Measurements from ENCODE around the gene SFXN5. TPM values are rescaled to one million over a fixed set of nuclear protein-coding genes. Genes with fewer than 3 reads are reported as not detected.

Gene SFXN5
- total and polyA plus RNA-seq, 2 of the 8 experiments (the other 6 are each of a cell fraction or from before 2014, with no cell fraction given) = 29.3 to 33.1 TPM

GRCh38 chr2:73033142-73033765 lies 38.3 kb downstream of the SFXN5 start:
- FAIRE-seq (no peak), DNase-seq (ENCODE audit: low read depth in 1 of 2, low spot score in 2 of 2) (no peak)
- Histone ChIP-seq H3K23ac (ENCODE audit: insufficient read length) (no peak overlapping the region), H4K8ac (ENCODE audit: extremely low read depth, insufficient read depth, low read length) (no peak overlapping the region), H3K27me3 (replicated peaks in 1 of 4; ENCODE audit: control insufficient read depth in 3 of 4, extremely low read depth in 1 of 4, insufficient read depth in 3 of 4, low read length in 3 of 4) (no peaks in the 10 kb centered on the region), H3K18ac (ENCODE audit: extremely low read depth, low read length) (no peak overlapping the region), H2BK20ac (ENCODE audit: low read length) (no peak overlapping the region), H3K56ac (replicated peaks; ENCODE audit: insufficient read length, low read depth, low read length) (no peak overlapping the region), H2BK15ac (ENCODE audit: low read length) (no peak overlapping the region), H3K4me2 (ENCODE audit: insufficient read depth in 1 of 2, low read depth in 2 of 2, low read length in 2 of 2) (no peak overlapping the region), H3K36me3 (ENCODE audit: control insufficient read depth in 2 of 4, insufficient read depth in 4 of 4, low read length in 3 of 4) (no peaks in the 10 kb centered on the region; a peak in 2 of 8 replicates), H2BK5ac (ENCODE audit: low read depth, low read length) (no peak overlapping the region), H2AK5ac (ENCODE audit: low read depth, low read length) (no peak overlapping the region), H3K4me3 (ENCODE audit: extremely low read depth in 1 of 4, insufficient read depth in 2 of 4, low read depth in 3 of 4, low read length in 4 of 4) (no peak overlapping the region), H2BK120ac (replicated peaks; ENCODE audit: low read depth, low read length) (no peak overlapping the region), H3K79me1 (ENCODE audit: low read depth, low read length) (no peaks in the 10 kb centered on the region), H2BK12ac (ENCODE audit: low read depth, low read length) (no peak overlapping the region), H4K91ac (replicated peaks; ENCODE audit: insufficient read length, low read length) (no peak overlapping the region), H3K9ac (replicated peaks in 1 of 4; ENCODE audit: extremely low read depth in 1 of 4, low read depth in 3 of 4, low read length in 3 of 4) (no peak overlapping the region), H3K14ac (ENCODE audit: insufficient read length) (no peak overlapping the region), H3K4ac (replicated peaks; ENCODE audit: insufficient read length, low read depth, low read length) (no peak overlapping the region), H3K4me1 (replicated peaks in 1 of 4; ENCODE audit: control insufficient read depth in 3 of 4, insufficient read depth in 4 of 4, low read length in 3 of 4) (peaks cover 0 to 16% (median 8%) of the 10 kb centered on the region in 4 experiments; a peak in 5 of 7 replicates), H3K79me2 (ENCODE audit: control insufficient read depth in 1 of 2, insufficient read depth in 2 of 2, low read length in 2 of 2) (no peaks in the 10 kb centered on the region), H3K9me3 (ENCODE audit: insufficient read depth in 2 of 2, low read depth in 1 of 2, low read length in 1 of 2) (no peaks in the 10 kb centered on the region), H4K20me1 (replicated peaks in 1 of 2; ENCODE audit: control insufficient read depth in 1 of 2, insufficient read depth in 2 of 2, low read length in 2 of 2) (peaks cover 5 to 10% of the 10 kb centered on the region in 2 experiments), H4K5ac (ENCODE audit: insufficient read length, low read depth, low read length) (no peak overlapping the region), H3K27ac (ENCODE audit: low read depth, low read length) (no peak overlapping the region), H3K23me2 (ENCODE audit: low read depth, low read length) (no peaks in the 10 kb centered on the region), H2AFZ (ENCODE audit: low read length) (no peak overlapping the region)
- TF ChIP-seq CHD1 (IDR thresholded peaks at IDR 0.05; ENCODE audit: low read depth, low read length) (no peak), KDM1A (IDR thresholded peaks at IDR 0.05; ENCODE audit: borderline replicate concordance, low read length) (peak; percentile 42; the same call in 1 of the 2 replicates), RNF2 (IDR thresholded peaks at IDR 0.05; ENCODE audit: borderline replicate concordance, low read depth, low read length, missing control alignments, poor library complexity, severe bottlenecking) (no peak), CTBP2 (IDR thresholded peaks at IDR 0.05; ENCODE audit: borderline replicate concordance, insufficient read depth, insufficient read length, low read length) (no peak)
- ChIA-PET POLR2A (ENCODE audit: partially characterized antibody) (no interaction called here), CTCF (ENCODE audit: partially characterized antibody) (no interaction called here)
- WGBS, 2 experiments (ENCODE audit: extremely low coverage in 1 of 2, insufficient coverage in 1 of 2, insufficient read length in 1 of 2, insufficient replicate concordance in 2 of 2, low coverage in 1 of 2, low lambda C conversion rate in 2 of 2, missing lambda C conversion rate in 1 of 2) = 90% methylated on average over 1 of the region's 1 CpG; no CpG with 5 or more reads in 1 of the 2 experiments
